ENCODE measurements around the gene CDC40.

DNA sequence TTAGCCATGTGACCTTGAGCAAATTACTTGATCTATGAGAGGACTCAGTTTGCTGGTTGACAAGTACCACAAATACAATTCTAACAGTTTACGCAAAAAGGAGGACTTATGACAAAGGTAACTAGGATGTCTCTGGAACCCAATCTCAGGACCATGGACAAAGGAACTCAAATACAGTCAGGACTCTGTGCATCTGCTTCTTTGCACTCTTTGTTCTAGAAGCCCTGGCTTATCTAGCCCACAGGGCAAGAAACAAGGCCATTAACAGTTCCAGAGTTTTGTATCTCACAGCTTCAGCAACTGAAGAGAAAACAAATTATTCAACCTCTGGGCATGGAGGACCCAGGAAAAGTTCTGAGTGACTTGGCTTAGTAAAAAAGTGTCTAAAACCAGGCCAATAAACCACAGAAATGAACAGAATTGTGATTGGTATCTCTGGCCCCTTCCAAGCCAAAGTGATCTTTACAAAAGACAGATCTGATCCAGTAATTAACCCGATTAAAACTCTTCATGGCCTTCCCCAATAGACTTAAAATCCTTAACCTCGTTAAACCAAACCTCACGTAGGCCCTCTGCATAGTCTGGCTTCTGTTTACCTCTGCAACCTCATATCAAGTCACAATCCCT, 6.6 kb upstream of the CDC40 start:
- TF ChIP-seq CBX3 (IDR thresholded peaks at IDR 0.05; ENCODE audit: low read depth): no peak
- TF ChIP-seq, protein P1, sequence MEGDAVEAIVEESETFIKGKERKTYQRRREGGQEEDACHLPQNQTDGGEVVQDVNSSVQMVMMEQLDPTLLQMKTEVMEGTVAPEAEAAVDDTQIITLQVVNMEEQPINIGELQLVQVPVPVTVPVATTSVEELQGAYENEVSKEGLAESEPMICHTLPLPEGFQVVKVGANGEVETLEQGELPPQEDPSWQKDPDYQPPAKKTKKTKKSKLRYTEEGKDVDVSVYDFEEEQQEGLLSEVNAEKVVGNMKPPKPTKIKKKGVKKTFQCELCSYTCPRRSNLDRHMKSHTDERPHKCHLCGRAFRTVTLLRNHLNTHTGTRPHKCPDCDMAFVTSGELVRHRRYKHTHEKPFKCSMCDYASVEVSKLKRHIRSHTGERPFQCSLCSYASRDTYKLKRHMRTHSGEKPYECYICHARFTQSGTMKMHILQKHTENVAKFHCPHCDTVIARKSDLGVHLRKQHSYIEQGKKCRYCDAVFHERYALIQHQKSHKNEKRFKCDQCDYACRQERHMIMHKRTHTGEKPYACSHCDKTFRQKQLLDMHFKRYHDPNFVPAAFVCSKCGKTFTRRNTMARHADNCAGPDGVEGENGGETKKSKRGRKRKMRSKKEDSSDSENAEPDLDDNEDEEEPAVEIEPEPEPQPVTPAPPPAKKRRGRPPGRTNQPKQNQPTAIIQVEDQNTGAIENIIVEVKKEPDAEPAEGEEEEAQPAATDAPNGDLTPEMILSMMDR (IDR thresholded peaks at IDR 0.05 in 2 of 3, conservative IDR thresholded peaks at IDR 0.05 in 1 of 3; ENCODE audit: borderline replicate concordance in 1 of 3, insufficient read depth in 1 of 3, low read depth in 2 of 3, low read length in 2 of 3): no peak

Data from HCT116 (cell line).